ENCODE data around the gene FAF1.

DNA sequence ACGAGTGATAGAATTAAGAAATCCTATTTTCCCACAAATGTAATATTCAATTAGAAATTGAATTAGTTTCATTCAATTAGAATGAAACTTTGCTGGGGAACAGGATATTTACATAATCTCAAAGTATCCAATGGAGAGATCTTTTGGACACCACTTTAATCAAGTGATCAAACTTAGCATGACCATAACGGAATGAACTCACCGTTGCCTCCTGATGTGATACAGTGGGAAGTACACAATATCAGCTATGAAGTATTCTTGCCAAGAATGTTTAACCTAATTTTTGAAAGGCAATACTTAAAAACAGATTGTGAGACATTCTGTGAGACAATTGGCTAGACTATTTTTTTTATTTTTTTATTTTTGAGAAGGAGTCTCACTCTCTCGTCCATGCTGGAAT is 26.6 kb upstream of the FAF1 start:
- TF ChIP-seq, protein P1, sequence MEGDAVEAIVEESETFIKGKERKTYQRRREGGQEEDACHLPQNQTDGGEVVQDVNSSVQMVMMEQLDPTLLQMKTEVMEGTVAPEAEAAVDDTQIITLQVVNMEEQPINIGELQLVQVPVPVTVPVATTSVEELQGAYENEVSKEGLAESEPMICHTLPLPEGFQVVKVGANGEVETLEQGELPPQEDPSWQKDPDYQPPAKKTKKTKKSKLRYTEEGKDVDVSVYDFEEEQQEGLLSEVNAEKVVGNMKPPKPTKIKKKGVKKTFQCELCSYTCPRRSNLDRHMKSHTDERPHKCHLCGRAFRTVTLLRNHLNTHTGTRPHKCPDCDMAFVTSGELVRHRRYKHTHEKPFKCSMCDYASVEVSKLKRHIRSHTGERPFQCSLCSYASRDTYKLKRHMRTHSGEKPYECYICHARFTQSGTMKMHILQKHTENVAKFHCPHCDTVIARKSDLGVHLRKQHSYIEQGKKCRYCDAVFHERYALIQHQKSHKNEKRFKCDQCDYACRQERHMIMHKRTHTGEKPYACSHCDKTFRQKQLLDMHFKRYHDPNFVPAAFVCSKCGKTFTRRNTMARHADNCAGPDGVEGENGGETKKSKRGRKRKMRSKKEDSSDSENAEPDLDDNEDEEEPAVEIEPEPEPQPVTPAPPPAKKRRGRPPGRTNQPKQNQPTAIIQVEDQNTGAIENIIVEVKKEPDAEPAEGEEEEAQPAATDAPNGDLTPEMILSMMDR (IDR thresholded peaks at IDR 0.05) = no peak
- TF ChIP-seq POLR2A (IDR thresholded peaks at IDR 0.05) = no peak

Data from right lobe of liver (tissue), 4 donors.